Effector memory CD4-positive, alpha-beta T cell (primary cell): ENCODE results near the gene B9D1.

Source experiments
- DNase-seq, 3 donors: peaks; one replicate each; pipeline ENCODE4 v3.0.0-alpha.2; 2020
- H3K27ac ChIP-seq: 2 replicates; pipeline ENCODE4 v1.7.0; 2013; ENCODE audit warnings: mild to moderate bottlenecking, low read length, moderate library complexity; ENCODE audit not compliant: insufficient read depth, poor library complexity, severe bottlenecking
- H3K27me3 ChIP-seq: replicated peaks from 2 replicates; pipeline ENCODE4 v1.7.0; 2013; ENCODE audit warnings: mild to moderate bottlenecking, low read length; ENCODE audit not compliant: insufficient read depth, control insufficient read depth, poor library complexity, severe bottlenecking
- H3K36me3 ChIP-seq: 2 replicates; pipeline ENCODE4 v1.7.0; 2013; ENCODE audit warnings: mild to moderate bottlenecking, low read length, moderate library complexity; ENCODE audit not compliant: control insufficient read depth, insufficient read depth
- H3K4me1 ChIP-seq: 2 replicates; pipeline ENCODE4 v1.7.0; 2013; ENCODE audit warnings: low read length, mild to moderate bottlenecking; ENCODE audit not compliant: control insufficient read depth, insufficient read depth, poor library complexity, severe bottlenecking
- H3K4me3 ChIP-seq: 2 replicates; pipeline ENCODE4 v1.7.0; 2013; ENCODE audit warnings: low read length, low read depth, mild to moderate bottlenecking; ENCODE audit not compliant: insufficient read depth, poor library complexity, severe bottlenecking
- H3K9me3 ChIP-seq: 2 replicates; pipeline ENCODE4 v1.7.0; 2013; ENCODE audit warnings: mild to moderate bottlenecking, low read length, moderate library complexity; ENCODE audit not compliant: control insufficient read depth

Gene B9D1

GRCh38 chr17:19304209-19304608 is 58.3 kb downstream of the B9D1 start:
- Histone ChIP-seq H3K36me3 (no peaks in the 10 kb centered on the region), H3K4me3 (no peak overlapping the region), H3K27ac (no peak overlapping the region), H3K9me3 (no peaks in the 10 kb centered on the region), H3K27me3 (no peaks in the 10 kb centered on the region), H3K4me1 (peaks cover 18% of the 10 kb centered on the region)
- no peak for DNase-seq

GRCh38 chr17:19303367-19303776 is 59.2 kb downstream of the B9D1 start:
- Histone ChIP-seq H3K4me3 (no peak overlapping the region), H3K27me3 (no peaks in the 10 kb centered on the region), H3K27ac (no peak overlapping the region), H3K36me3 (no peaks in the 10 kb centered on the region), H3K4me1 (peaks cover 18% of the 10 kb centered on the region), H3K9me3 (no peaks in the 10 kb centered on the region)
- no peak for DNase-seq

- Histone ChIP-seq H3K9me3 (no peaks in the 10 kb centered on the region), H3K4me3 (no peak overlapping the region), H3K27ac (no peak overlapping the region), H3K36me3 (no peaks in the 10 kb centered on the region), H3K4me1 (peaks cover 18% of the 10 kb centered on the region), H3K27me3 (no peaks in the 10 kb centered on the region)
- no peak for DNase-seq
Observed at GRCh38 chr17:19302791-19303331, 59.7 kb downstream of the B9D1 start.

GRCh38 chr17:19301973-19302372 is 60.5 kb downstream of the B9D1 start:
- DNase-seq = no peak
- Histone ChIP-seq H3K27me3 (no peaks in the 10 kb centered on the region), H3K4me3 (no peak overlapping the region), H3K9me3 (no peaks in the 10 kb centered on the region), H3K27ac (no peak overlapping the region), H3K4me1 (peaks cover 18% of the 10 kb centered on the region), H3K36me3 (no peaks in the 10 kb centered on the region)

- H3K27me3 ChIP-seq = no peaks in the 10 kb centered on the region
- no peak overlapping the region for H3K27ac ChIP-seq
- peaks cover 12% of the 10 kb centered on the region for H3K4me1 ChIP-seq
- no peak for DNase-seq
- H3K4me3 ChIP-seq = no peak overlapping the region
- no peaks in the 10 kb centered on the region for H3K36me3 ChIP-seq
- no peaks in the 10 kb centered on the region for H3K9me3 ChIP-seq
Observed at GRCh38 chr17:19301274-19301951, 61.1 kb downstream of the B9D1 start.

- Histone ChIP-seq H3K27me3 (no peaks in the 10 kb centered on the region), H3K27ac (no peak overlapping the region), H3K4me3 (no peak overlapping the region), H3K4me1 (no peaks in the 10 kb centered on the region), H3K9me3 (no peaks in the 10 kb centered on the region), H3K36me3 (no peaks in the 10 kb centered on the region)
- DNase-seq = no peak
Observed at GRCh38 chr17:19299866-19300265, 62.7 kb downstream of the B9D1 start.

GRCh38 chr17:19299214-19299747 is 63.2 kb downstream of the B9D1 start:
- Histone ChIP-seq H3K9me3 (no peaks in the 10 kb centered on the region), H3K4me3 (no peak overlapping the region), H3K27me3 (no peaks in the 10 kb centered on the region), H3K4me1 (no peaks in the 10 kb centered on the region), H3K27ac (no peak overlapping the region), H3K36me3 (no peaks in the 10 kb centered on the region)
- no peak for DNase-seq

GRCh38 chr17:19298569-19299213 is 63.8 kb downstream of the B9D1 start:
- Histone ChIP-seq H3K4me3 (no peak overlapping the region), H3K9me3 (no peaks in the 10 kb centered on the region), H3K27me3 (no peaks in the 10 kb centered on the region), H3K36me3 (no peaks in the 10 kb centered on the region), H3K27ac (no peak overlapping the region), H3K4me1 (no peaks in the 10 kb centered on the region)
- DNase-seq = no peak

GRCh38 chr17:19296786-19297778 is 65.4 kb downstream of the B9D1 start:
- no peaks in the 10 kb centered on the region for H3K4me1 ChIP-seq
- no peak overlapping the region for H3K27ac ChIP-seq
- no peak for DNase-seq
- no peaks in the 10 kb centered on the region for H3K27me3 ChIP-seq
- H3K9me3 ChIP-seq = no peaks in the 10 kb centered on the region
- no peak overlapping the region for H3K4me3 ChIP-seq
- no peaks in the 10 kb centered on the region for H3K36me3 ChIP-seq
